ENCODE measurements around the gene NRL. TPM values are rescaled to one million over a fixed set of nuclear protein-coding genes. Genes with fewer than 3 reads are reported as not detected.
A peak's percentile ranks its signal among the peaks of the same experiment; 100 is the strongest.

The NRL gene
- total RNA-seq, 4 donors from 2014 or later: 2.2 to 2.9 (median 2.3) TPM

- no peak for TF ChIP-seq EP300 (IDR thresholded peaks at IDR 0.05)
- TF ChIP-seq POLR2A (IDR thresholded peaks at IDR 0.05): no peak
- no peak for TF ChIP-seq POLR2AphosphoS5 (IDR thresholded peaks at IDR 0.05)
- TF ChIP-seq CTCF (IDR thresholded peaks at IDR 0.05): no peak
- WGBS: 88% methylated on average over 9 of the region's 9 CpGs
- no peaks in the 10 kb centered on the region for H3K27me3 ChIP-seq
Observed at GRCh38 chr14:24054646-24055045, 60.1 kb downstream of the NRL start.

GRCh38 chr14:24054324-24054641 is 60.5 kb downstream of the NRL start:
- Histone ChIP-seq H3K9me3 (no peaks in the 10 kb centered on the region), H3K4me1 (peaks cover 17% of the 10 kb centered on the region), H3K27me3 (no peaks in the 10 kb centered on the region), H3K27ac (no peak overlapping the region), H3K4me3 (no peak overlapping the region), H3K36me3 (no peaks in the 10 kb centered on the region)
- TF ChIP-seq POLR2A (IDR thresholded peaks at IDR 0.05): no peak
- no peak for TF ChIP-seq EP300 (IDR thresholded peaks at IDR 0.05)
- TF ChIP-seq POLR2AphosphoS5 (IDR thresholded peaks at IDR 0.05): no peak
- TF ChIP-seq CTCF (IDR thresholded peaks at IDR 0.05): no peak
- DNase-seq (ENCODE audit: low spot score in 2 of 2): peak in 1 of 2 donors; percentile 69
- 94% methylated on average over 6 of the region's 6 CpGs for WGBS

More at GRCh38 chr14:24054646-24055045, 60.1 kb downstream of the NRL start:
- Histone ChIP-seq H3K36me3 (no peaks in the 10 kb centered on the region), H3K9me3 (no peaks in the 10 kb centered on the region), H3K4me1 (peaks cover 17% of the 10 kb centered on the region), H3K27ac (no peak overlapping the region), H3K4me3 (no peak overlapping the region)
- DNase-seq (ENCODE audit: low spot score in 2 of 2): no peak

- Histone ChIP-seq H3K4me3 (no peak overlapping the region), H3K9me3 (no peaks in the 10 kb centered on the region), H3K36me3 (no peaks in the 10 kb centered on the region), H3K4me1 (peaks cover 17% of the 10 kb centered on the region), H3K27me3 (no peaks in the 10 kb centered on the region), H3K27ac (no peak overlapping the region)
- WGBS: 79% methylated on average over 8 of the region's 10 CpGs
- TF ChIP-seq POLR2AphosphoS5 (IDR thresholded peaks at IDR 0.05) (no peak), POLR2A (IDR thresholded peaks at IDR 0.05) (no peak), EP300 (IDR thresholded peaks at IDR 0.05) (no peak), CTCF (IDR thresholded peaks at IDR 0.05) (no peak)
- DNase-seq (ENCODE audit: low spot score in 2 of 2): peak; percentile 49 to 65
Observed at GRCh38 chr14:24053548-24054323, 61.0 kb downstream of the NRL start.

GRCh38 chr14:24052656-24053547 is 61.8 kb downstream of the NRL start:
- peak in 1 of 2 donors; percentile 51 for DNase-seq (ENCODE audit: low spot score in 2 of 2)
- TF ChIP-seq POLR2AphosphoS5 (IDR thresholded peaks at IDR 0.05) (no peak), EP300 (IDR thresholded peaks at IDR 0.05) (no peak), POLR2A (IDR thresholded peaks at IDR 0.05) (no peak), CTCF (IDR thresholded peaks at IDR 0.05) (no peak)
- H3K4me1 ChIP-seq: peaks cover 17% of the 10 kb centered on the region
- H3K27ac ChIP-seq: no peak overlapping the region
- peak overlapping the region; percentile 57 for H3K4me3 ChIP-seq
- H3K36me3 ChIP-seq: no peaks in the 10 kb centered on the region
- no peaks in the 10 kb centered on the region for H3K27me3 ChIP-seq
- WGBS: 66% methylated on average over 16 of the region's 20 CpGs
- H3K9me3 ChIP-seq: no peaks in the 10 kb centered on the region
